K562 (cell line): ENCODE data around the gene MCM7. TPM values are rescaled to one million over a fixed set of nuclear protein-coding genes. Genes with fewer than 3 reads are reported as not detected.

Experiments used
- FIP1L1 ChIP-seq: fragments of 200-400 bp; formaldehyde crosslinking; IDR thresholded peaks from 2 replicates; pipeline ENCODE4 v1.6.1; 2018; ENCODE audit warnings: mild to moderate bottlenecking, low read depth, low read length; ENCODE audit not compliant: poor library complexity, severe bottlenecking
- GABPA ChIP-seq: fragments of 200-800 bp; sonication (Bioruptor generic); conservative IDR thresholded peaks from 2 replicates; pipeline ENCODE4 v1.6.1; 2016; ENCODE audit warnings: low read depth, missing genetic modification characterization, missing compliant biosample characterization
- HNRNPH1 ChIP-seq: fragments of 200-400 bp; formaldehyde crosslinking; optimal IDR thresholded peaks from 2 replicates; pipeline ENCODE3; 2017; ENCODE audit warnings: low read depth, mild to moderate bottlenecking, low read length, moderate library complexity
- KLF1 ChIP-seq: fragments of 450-650 bp; IDR thresholded peaks from 2 replicates; pipeline ENCODE4 v1.6.1; 2016; ENCODE audit warnings: missing genetic modification characterization, missing compliant biosample characterization
- NEUROD1 ChIP-seq: fragments of 150-350 bp; IDR thresholded peaks from 2 replicates; pipeline ENCODE4 v1.6.1; 2014; ENCODE audit warnings: borderline replicate concordance, low read length, low read depth; ENCODE audit not compliant: partially characterized antibody
- PTBP1 ChIP-seq: fragments of 200-400 bp; formaldehyde crosslinking; IDR thresholded peaks from 2 replicates; pipeline ENCODE4 v1.6.1; 2017; ENCODE audit warnings: low read depth, low read length
- SMAD3 ChIP-seq: fragments of 450-650 bp; formaldehyde crosslinking; conservative IDR thresholded peaks from 2 replicates; pipeline ENCODE4 v1.4.0; 2020; ENCODE audit warnings: mild to moderate bottlenecking
- SMARCA5 ChIP-seq: fragments of 450-650 bp; IDR thresholded peaks from 2 replicates; pipeline ENCODE4 v1.6.1; 2016
- ZFPM2 ChIP-seq: fragments of 250-450 bp; sonication (Bioruptor Pico); IDR thresholded peaks from 2 replicates; pipeline ENCODE4 v1.5.1; 2022; ENCODE audit warnings: mild to moderate bottlenecking
- ZKSCAN1 ChIP-seq: fragments of 150-350 bp; IDR thresholded peaks from 2 replicates; pipeline ENCODE4 v1.6.1; 2016; ENCODE audit warnings: low read depth, low read length
- ZNF12 ChIP-seq: sonication (generic); formaldehyde crosslinking; IDR thresholded peaks from 2 replicates; pipeline ENCODE4 v1.4.0; 2020; ENCODE audit warnings: mild to moderate bottlenecking, missing genetic modification reagents
- ZNF41 ChIP-seq: fragments of 250-450 bp; sonication (Bioruptor Pico); conservative IDR thresholded peaks from 2 replicates; pipeline ENCODE4 v1.4.0; 2020; ENCODE audit warnings: mild to moderate bottlenecking
- ZNF644 ChIP-seq: fragments of 200-800 bp; sonication (Bioruptor generic); IDR thresholded peaks from 2 replicates; pipeline ENCODE4 v1.6.1; 2016; ENCODE audit warnings: low read depth, missing genetic modification characterization, missing compliant biosample characterization
- polyA plus RNA-seq, 8 experiments: library from polyadenylated mRNA; depleted of rRNA in 4 of 8; stranded (reverse) in 5 of 8; unstranded in 3 of 8; fragments of >200 nt; fragmentation: Nextera tagmentation in 2 of 8; fragmentation: Illumina TruSeq in 1 of 8; extraction: Ambion mirVana in 2 of 8; extraction: Trizol in 1 of 8; gene quantifications; 2 replicates each; pipeline versions ENCODE4 v1.2.1 to v1.2.3, GENCODE V29; 2011 to 2014; ENCODE audit warnings: inconsistent platforms in 1 of 8, missing spikeins in 1 of 8
- total RNA-seq, 7 experiments: library from RNA; depleted of rRNA in 6 of 7; stranded (reverse); fragments of >200 nt in 6 of 7; fragmentation: Illumina TruSeq in 2 of 7; extraction: Trizol in 2 of 7; gene quantifications; 2 replicates each; pipeline versions ENCODE4 v1.2.1 to v1.2.3, GENCODE V29; 2011 to 2021; ENCODE audit warnings: low replicate concordance in 1 of 7
- TF ChIP-seq, protein P1 (sequence below): fragments of 250-450 bp; sonication (Bioruptor Pico); IDR thresholded peaks from 2 replicates; pipeline ENCODE4 v1.5.0; 2021; ENCODE audit warnings: mild to moderate bottlenecking, moderate library complexity
- TF ChIP-seq, protein P2 (sequence below), 2 experiments: fragments of 450-650 bp; conservative IDR thresholded peaks; 2 replicates each; pipeline ENCODE4 v1.6.1; 2017; ENCODE audit warnings: mild to moderate bottlenecking in 2 of 2, moderate library complexity in 2 of 2
- TF ChIP-seq, protein P3 (sequence below): fragments of 250-450 bp; sonication (Bioruptor Pico); IDR thresholded peaks from 2 replicates; pipeline ENCODE4 v1.8.0; 2021; ENCODE audit warnings: borderline replicate concordance, mild to moderate bottlenecking, moderate library complexity; ENCODE audit not compliant: poor library complexity, severe bottlenecking
- TF ChIP-seq, protein P4 (sequence below), 2 experiments: fragments of 450-650 bp in 1 of 2; sonication (generic) in 1 of 2; formaldehyde crosslinking; conservative IDR thresholded peaks; 2 replicates each; pipeline versions ENCODE4 v1.4.0 to v1.8.1; 2020 to 2022; ENCODE audit warnings: mild to moderate bottlenecking in 1 of 2, missing genetic modification reagents in 1 of 2

Gene MCM7
- total and polyA plus RNA-seq, 9 of the 15 experiments (the other 6 are each of a cell fraction or from before 2014, with no cell fraction given) = 329 to 856 (median 437) TPM

DNA sequence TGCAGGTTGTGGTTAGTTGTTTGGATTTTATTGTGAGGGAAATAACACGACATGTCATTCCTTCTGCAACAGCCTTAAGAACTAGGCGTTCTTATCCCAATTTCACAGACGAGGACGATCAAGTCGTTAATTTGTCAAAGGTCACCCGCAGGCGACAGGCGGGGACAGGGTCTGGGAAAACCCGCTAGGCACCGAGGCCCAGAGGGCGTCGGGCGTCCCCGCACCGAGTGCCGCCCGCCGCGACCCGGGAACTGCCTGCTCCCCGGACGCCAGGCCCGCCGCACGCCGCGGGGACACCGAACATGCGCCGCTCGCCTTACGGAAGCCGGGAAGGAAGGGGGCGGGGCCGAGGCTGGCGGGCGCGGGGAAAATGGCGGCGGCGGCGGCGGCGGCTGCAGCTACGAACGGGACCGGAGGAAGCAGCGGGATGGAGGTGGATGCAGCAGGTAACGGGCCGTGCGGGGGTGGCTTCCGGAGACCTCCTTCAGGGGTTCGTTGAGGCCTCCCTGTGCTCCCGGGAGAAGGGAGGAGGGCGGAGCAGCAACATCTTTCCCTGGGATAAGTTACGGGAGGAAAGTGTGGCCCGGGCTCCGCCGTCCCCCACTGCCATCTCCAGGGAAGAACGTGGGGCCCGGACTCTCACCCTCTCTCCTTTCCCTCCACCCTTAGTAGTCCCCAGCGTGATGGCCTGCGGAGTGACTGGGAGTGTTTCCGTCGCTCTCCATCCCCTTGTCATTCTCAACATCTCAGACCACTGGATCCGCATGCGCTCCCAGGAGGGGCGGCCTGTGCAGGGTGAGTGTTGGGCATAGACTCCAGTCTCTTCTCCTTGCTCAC, 12.4 kb downstream of the MCM7 start, which contains the start of gene COPS6 (continued):
- TF ChIP-seq, protein P1, sequence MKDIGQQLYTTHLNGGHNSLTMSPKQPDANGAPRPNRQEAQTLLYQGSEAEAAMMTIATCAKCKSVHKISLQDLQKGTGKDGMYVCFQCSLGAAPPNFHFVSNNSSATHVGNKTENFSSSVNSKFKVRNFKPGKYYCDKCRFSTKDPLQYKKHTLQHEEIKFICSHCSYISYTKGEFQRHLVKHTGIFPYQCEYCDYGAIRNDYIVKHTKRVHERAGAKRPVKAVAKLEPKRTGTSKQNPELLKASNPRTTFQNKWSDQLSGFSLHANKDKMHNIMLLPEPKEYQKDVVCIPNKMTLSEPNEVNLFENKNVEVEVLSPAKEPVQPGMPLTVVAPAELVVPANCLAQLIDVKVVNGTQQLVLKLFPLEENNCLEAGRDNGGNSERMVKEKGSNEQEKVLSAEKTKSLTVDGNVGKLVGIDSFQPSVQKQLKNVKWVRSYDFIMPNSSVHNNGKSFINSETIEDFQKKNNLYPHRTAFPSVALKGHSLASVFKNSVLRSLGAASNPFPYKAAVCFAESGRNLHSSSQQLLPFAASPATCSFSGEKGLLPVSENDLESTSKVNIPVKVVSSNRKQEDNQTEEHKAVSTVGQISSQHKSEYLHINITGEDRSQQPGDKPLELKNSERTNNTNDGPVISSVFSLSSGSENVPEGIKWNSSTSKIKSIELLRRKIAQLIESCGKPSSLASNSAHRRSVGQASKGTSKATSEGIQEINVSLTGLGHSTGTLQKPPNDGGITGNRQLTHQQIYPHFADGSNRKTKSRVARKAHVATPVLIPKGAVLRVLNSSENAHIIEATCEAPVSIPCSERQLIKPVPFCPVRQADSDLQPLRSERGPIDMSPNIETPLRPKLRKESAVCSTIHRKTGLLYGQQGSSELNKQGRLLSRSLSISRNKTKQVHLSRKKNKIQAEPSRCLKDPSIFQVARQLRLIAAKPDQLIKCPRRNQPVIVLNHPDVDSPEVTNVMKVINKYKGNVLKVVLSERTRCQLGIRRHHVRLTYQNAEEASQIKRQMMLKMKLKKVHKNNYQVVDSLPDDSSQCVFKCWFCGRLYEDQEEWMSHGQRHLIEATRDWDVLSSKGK (CRISPR knock-in tag) = no peak
- TF ChIP-seq GABPA (peak; percentile 75), ZNF644 (tag) (no peak), ZNF12 (CRISPR knock-in tag) (no peak; the same call in 1 of the 2 replicates), SMARCA5 (no peak), HNRNPH1 (no peak), ZNF41 (CRISPR knock-in tag) (0 out of 2 replicates have a peak, but pooled peaks have one; percentile 13), FIP1L1 (peak; percentile 75), PTBP1 (no peak), NEUROD1 (peak; percentile 73), ZKSCAN1 (peak; percentile 39), KLF1 (peak; percentile 31; the same call in 1 of the 2 replicates), SMAD3 (peak; percentile 71), ZFPM2 (CRISPR knock-in tag) (no peak)
- TF ChIP-seq, protein P2, sequence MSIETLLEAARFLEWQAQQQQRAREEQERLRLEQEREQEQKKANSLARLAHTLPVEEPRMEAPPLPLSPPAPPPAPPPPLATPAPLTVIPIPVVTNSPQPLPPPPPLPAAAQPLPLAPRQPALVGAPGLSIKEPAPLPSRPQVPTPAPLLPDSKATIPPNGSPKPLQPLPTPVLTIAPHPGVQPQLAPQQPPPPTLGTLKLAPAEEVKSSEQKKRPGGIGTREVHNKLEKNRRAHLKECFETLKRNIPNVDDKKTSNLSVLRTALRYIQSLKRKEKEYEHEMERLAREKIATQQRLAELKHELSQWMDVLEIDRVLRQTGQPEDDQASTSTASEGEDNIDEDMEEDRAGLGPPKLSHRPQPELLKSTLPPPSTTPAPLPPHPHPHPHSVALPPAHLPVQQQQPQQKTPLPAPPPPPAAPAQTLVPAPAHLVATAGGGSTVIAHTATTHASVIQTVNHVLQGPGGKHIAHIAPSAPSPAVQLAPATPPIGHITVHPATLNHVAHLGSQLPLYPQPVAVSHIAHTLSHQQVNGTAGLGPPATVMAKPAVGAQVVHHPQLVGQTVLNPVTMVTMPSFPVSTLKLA (conservative IDR thresholded peaks at IDR 0.05) = peak; percentile 87 to 96
- TF ChIP-seq, protein P3, sequence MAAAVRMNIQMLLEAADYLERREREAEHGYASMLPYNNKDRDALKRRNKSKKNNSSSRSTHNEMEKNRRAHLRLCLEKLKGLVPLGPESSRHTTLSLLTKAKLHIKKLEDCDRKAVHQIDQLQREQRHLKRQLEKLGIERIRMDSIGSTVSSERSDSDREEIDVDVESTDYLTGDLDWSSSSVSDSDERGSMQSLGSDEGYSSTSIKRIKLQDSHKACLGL (CRISPR knock-in tag) = peak; percentile 41
- TF ChIP-seq, protein P4, sequence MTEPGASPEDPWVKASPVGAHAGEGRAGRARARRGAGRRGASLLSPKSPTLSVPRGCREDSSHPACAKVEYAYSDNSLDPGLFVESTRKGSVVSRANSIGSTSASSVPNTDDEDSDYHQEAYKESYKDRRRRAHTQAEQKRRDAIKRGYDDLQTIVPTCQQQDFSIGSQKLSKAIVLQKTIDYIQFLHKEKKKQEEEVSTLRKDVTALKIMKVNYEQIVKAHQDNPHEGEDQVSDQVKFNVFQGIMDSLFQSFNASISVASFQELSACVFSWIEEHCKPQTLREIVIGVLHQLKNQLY (CRISPR knock-in tag; conservative IDR thresholded peaks at IDR 0.05) = peak in 1 of 2 experiments; percentile 97; a peak in 2 of 4 replicates
